Liver (tissue), 9 donors: ENCODE data around the gene ZFP36L1. TPM values are rescaled to one million over a fixed set of nuclear protein-coding genes. Genes with fewer than 3 reads are reported as not detected.

Experiments used
- DNase-seq: peaks from one replicate; pipeline ENCODE4 v3.0.0-alpha.2; 2017; ENCODE audit warnings: low spot score
- H3K27ac ChIP-seq, 2 donors: one replicate each; pipeline ENCODE4 v1.7.0; 2013; ENCODE audit warnings: inconsistent platforms in 2 of 2, low read length in 2 of 2, control low read depth in 1 of 2, low read depth in 1 of 2, mild to moderate bottlenecking in 1 of 2
- H3K27me3 ChIP-seq, 4 donors: one replicate each; pipeline versions ENCODE4 v1.6.1 to v1.7.0; 2013; ENCODE audit warnings: low read length in 3 of 4, inconsistent platforms in 1 of 4, mild to moderate bottlenecking in 1 of 4, moderate library complexity in 1 of 4; ENCODE audit not compliant: control insufficient read depth in 4 of 4, insufficient read depth in 4 of 4
- H3K36me3 ChIP-seq, 4 donors: one replicate each; pipeline versions ENCODE4 v1.6.1 to v1.7.0; 2013; ENCODE audit warnings: low read length in 3 of 4, mild to moderate bottlenecking in 3 of 4, low read depth in 1 of 4, moderate library complexity in 1 of 4; ENCODE audit not compliant: control insufficient read depth in 4 of 4, insufficient read depth in 3 of 4
- H3K4me1 ChIP-seq, 4 donors: one replicate each; pipeline versions ENCODE4 v1.6.1 to v1.7.0; 2013; ENCODE audit warnings: low read length in 3 of 4, mild to moderate bottlenecking in 3 of 4, moderate library complexity in 1 of 4; ENCODE audit not compliant: control insufficient read depth in 4 of 4, insufficient read depth in 4 of 4
- H3K4me3 ChIP-seq, 3 donors: one replicate each; pipeline versions ENCODE4 v1.6.1 to v1.7.0; 2013; ENCODE audit warnings: low read length in 3 of 3, control low read depth in 1 of 3, low read depth in 1 of 3, mild to moderate bottlenecking in 1 of 3
- H3K9ac ChIP-seq, 2 donors: one replicate each; pipeline ENCODE4 v1.7.0; 2013; ENCODE audit warnings: low read length in 2 of 2, mild to moderate bottlenecking in 2 of 2, moderate library complexity in 2 of 2, control low read depth in 1 of 2, low read depth in 1 of 2
- H3K9me3 ChIP-seq, 4 donors: one replicate each; pipeline versions ENCODE4 v1.6.1 to v1.7.0; 2013; ENCODE audit warnings: low read length in 3 of 4; ENCODE audit not compliant: control insufficient read depth in 4 of 4
- EGR1 ChIP-seq, 2 donors: IDR thresholded peaks; 2 replicates each; pipeline ENCODE4 v1.6.1; 2016 to 2018; ENCODE audit warnings: antibody characterized with exemption in 2 of 2, low read depth in 2 of 2
- FOXA1 ChIP-seq: IDR thresholded peaks from 2 replicates; pipeline ENCODE4 v1.6.1; 2016; ENCODE audit warnings: antibody characterized with exemption
- FOXA2 ChIP-seq: IDR thresholded peaks from 2 replicates; pipeline ENCODE4 v1.6.1; 2016; ENCODE audit warnings: antibody characterized with exemption
- HNF4A ChIP-seq, 2 donors: conservative IDR thresholded peaks; 2 replicates each; pipeline ENCODE4 v1.6.1; 2016; ENCODE audit warnings: antibody characterized with exemption in 2 of 2, mild to moderate bottlenecking in 2 of 2
- HNF4G ChIP-seq: IDR thresholded peaks from 2 replicates; pipeline ENCODE4 v1.6.1; 2016; ENCODE audit warnings: antibody characterized with exemption
- JUND ChIP-seq, 2 donors: IDR thresholded peaks; 2 replicates each; pipeline ENCODE4 v1.6.1; 2016; ENCODE audit warnings: antibody characterized with exemption in 2 of 2
- MAX ChIP-seq: IDR thresholded peaks from 2 replicates; pipeline ENCODE4 v1.6.1; 2016; ENCODE audit warnings: antibody characterized with exemption
- NR2F2 ChIP-seq: IDR thresholded peaks from 2 replicates; pipeline ENCODE4 v1.6.1; 2016; ENCODE audit warnings: antibody characterized with exemption
- RAD21 ChIP-seq, 2 donors: IDR thresholded peaks; 2 replicates each; pipeline ENCODE4 v1.6.1; 2016; ENCODE audit warnings: antibody characterized with exemption in 2 of 2, mild to moderate bottlenecking in 2 of 2
- REST ChIP-seq: IDR thresholded peaks from 2 replicates; pipeline ENCODE4 v1.6.1; 2016; ENCODE audit warnings: antibody characterized with exemption, mild to moderate bottlenecking
- RXRA ChIP-seq, 2 donors: IDR thresholded peaks; 2 replicates each; pipeline ENCODE4 v1.6.1; 2017 to 2018; ENCODE audit warnings: antibody characterized with exemption in 2 of 2, mild to moderate bottlenecking in 1 of 2
- SP1 ChIP-seq: IDR thresholded peaks from 2 replicates; pipeline ENCODE4 v1.6.1; 2018; ENCODE audit warnings: antibody characterized with exemption, mild to moderate bottlenecking
- TAF1 ChIP-seq: conservative IDR thresholded peaks from 2 replicates; pipeline ENCODE4 v1.6.1; 2016; ENCODE audit warnings: antibody characterized with exemption, mild to moderate bottlenecking
- YY1 ChIP-seq: IDR thresholded peaks from 2 replicates; pipeline ENCODE4 v1.6.1; 2016; ENCODE audit warnings: antibody characterized with exemption, mild to moderate bottlenecking
- ZBTB33 ChIP-seq: IDR thresholded peaks from 2 replicates; pipeline ENCODE4 v1.6.1; 2016; ENCODE audit warnings: antibody characterized with exemption
- WGBS: extraction: QIAGEN DNeasy Blood & Tissue Kit; methylation state at CpG from one replicate; pipeline ENCODE4 v1.1.7; 2013; 5-methylcytosine and 5-hydroxymethylcytosine counted together
- polyA plus RNA-seq, 2 donors: library from polyadenylated mRNA; stranded (reverse) in 1 of 2; unstranded in 1 of 2; fragments of 200-250 nt in 1 of 2; fragments of >200 nt in 1 of 2; fragmentation: Nextera tagmentation in 1 of 2; extraction: Ambion mirVana in 1 of 2; gene quantifications; one replicate each; pipeline versions ENCODE4 v1.2.1 to v1.2.3, GENCODE V29; 2013 to 2015
- total RNA-seq, 2 donors: library from RNA; depleted of rRNA; stranded (reverse); fragments of >200 nt; gene quantifications; one replicate each; pipeline ENCODE4 v1.2.3, GENCODE V29; 2014
- TF ChIP-seq, protein P1 (sequence below): fragments of 150-350 bp; IDR thresholded peaks from 2 replicates; pipeline ENCODE4 v1.5.1; 2017; ENCODE audit warnings: improper control_type of control experiment, low read depth, low read length; ENCODE audit not compliant: missing input control
- donor health status: healthy.
- donor health status: healthy.
- donor health status: healthy.
- donor health status: healthy.
- donor health status: healthy.

The ZFP36L1 gene
- total and polyA plus RNA-seq, 4 donors = 25.0 to 170 (median 69.5) TPM

DNA sequence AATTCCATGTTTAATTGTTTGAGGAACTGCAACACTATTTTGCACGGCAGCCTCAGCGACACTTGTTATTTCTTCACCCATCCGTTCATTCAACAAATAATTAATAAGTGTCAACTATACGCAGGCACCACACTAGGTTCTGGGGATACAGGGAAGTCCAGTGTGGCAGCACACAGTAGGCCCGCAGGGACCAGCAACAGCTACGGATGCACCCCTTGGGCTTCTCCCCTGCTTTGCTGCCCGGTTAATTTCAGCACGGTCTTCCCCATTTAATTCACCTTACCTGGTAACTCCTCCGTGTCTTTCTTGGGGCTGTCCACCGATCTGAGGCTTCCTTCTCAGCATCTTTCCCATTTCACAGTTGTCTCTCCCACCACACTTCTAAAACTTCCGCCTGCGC is 48.3 kb downstream of the ZFP36L1 start:
- no peaks in the 10 kb centered on the region for H3K36me3 ChIP-seq
- H3K4me1 ChIP-seq = no peaks in the 10 kb centered on the region
- TF ChIP-seq SP1 (no peak), ZBTB33 (no peak), HNF4A (conservative IDR thresholded peaks at IDR 0.05) (no peak), TAF1 (no peak), NR2F2 (no peak), HNF4G (no peak), FOXA2 (no peak), FOXA1 (no peak), REST (no peak), YY1 (no peak), RAD21 (IDR thresholded peaks at IDR 0.05) (no peak), EGR1 (IDR thresholded peaks at IDR 0.05; ENCODE audit: low read depth in 2 of 2) (no peak), JUND (IDR thresholded peaks at IDR 0.05) (no peak), RXRA (IDR thresholded peaks at IDR 0.05) (no peak)
- DNase-seq = no peak
- no peak overlapping the region for H3K4me3 ChIP-seq
- no peak overlapping the region for H3K27ac ChIP-seq
- WGBS = 91% methylated on average over 12 of the region's 12 CpGs
- no peak overlapping the region for H3K9ac ChIP-seq
- no peaks in the 10 kb centered on the region for H3K9me3 ChIP-seq
- no peaks in the 10 kb centered on the region for H3K27me3 ChIP-seq

- no peaks in the 10 kb centered on the region for H3K27me3 ChIP-seq
- no peak overlapping the region for H3K27ac ChIP-seq
- no peaks in the 10 kb centered on the region for H3K36me3 ChIP-seq
- H3K9me3 ChIP-seq = no peaks in the 10 kb centered on the region
- H3K4me1 ChIP-seq = no peaks in the 10 kb centered on the region
- WGBS = 90% methylated on average over 6 of the region's 6 CpGs
- peak in 1 of 2 donors; percentile 17 for TF ChIP-seq RXRA (IDR thresholded peaks at IDR 0.05)
- no peak for TF ChIP-seq TAF1
- no peak overlapping the region for H3K4me3 ChIP-seq
- H3K9ac ChIP-seq = no peak overlapping the region
- no peak for DNase-seq
Measured at GRCh38 chr14:68741839-68742470, 50.9 kb downstream of the ZFP36L1 start.

- Histone ChIP-seq H3K27me3 (no peaks in the 10 kb centered on the region), H3K4me1 (no peaks in the 10 kb centered on the region), H3K4me3 (no peak overlapping the region), H3K9ac (no peak overlapping the region), H3K9me3 (no peaks in the 10 kb centered on the region), H3K36me3 (no peaks in the 10 kb centered on the region), H3K27ac (no peak overlapping the region)
- DNase-seq = no peak
- TF ChIP-seq, protein P1, sequence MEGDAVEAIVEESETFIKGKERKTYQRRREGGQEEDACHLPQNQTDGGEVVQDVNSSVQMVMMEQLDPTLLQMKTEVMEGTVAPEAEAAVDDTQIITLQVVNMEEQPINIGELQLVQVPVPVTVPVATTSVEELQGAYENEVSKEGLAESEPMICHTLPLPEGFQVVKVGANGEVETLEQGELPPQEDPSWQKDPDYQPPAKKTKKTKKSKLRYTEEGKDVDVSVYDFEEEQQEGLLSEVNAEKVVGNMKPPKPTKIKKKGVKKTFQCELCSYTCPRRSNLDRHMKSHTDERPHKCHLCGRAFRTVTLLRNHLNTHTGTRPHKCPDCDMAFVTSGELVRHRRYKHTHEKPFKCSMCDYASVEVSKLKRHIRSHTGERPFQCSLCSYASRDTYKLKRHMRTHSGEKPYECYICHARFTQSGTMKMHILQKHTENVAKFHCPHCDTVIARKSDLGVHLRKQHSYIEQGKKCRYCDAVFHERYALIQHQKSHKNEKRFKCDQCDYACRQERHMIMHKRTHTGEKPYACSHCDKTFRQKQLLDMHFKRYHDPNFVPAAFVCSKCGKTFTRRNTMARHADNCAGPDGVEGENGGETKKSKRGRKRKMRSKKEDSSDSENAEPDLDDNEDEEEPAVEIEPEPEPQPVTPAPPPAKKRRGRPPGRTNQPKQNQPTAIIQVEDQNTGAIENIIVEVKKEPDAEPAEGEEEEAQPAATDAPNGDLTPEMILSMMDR = no peak
- no peak for TF ChIP-seq MAX
- no peak for TF ChIP-seq ZBTB33
- TF ChIP-seq EGR1 (IDR thresholded peaks at IDR 0.05; ENCODE audit: low read depth in 2 of 2) = no peak
- no peak for TF ChIP-seq FOXA2
- TF ChIP-seq HNF4G = no peak
Measured at GRCh38 chr14:68741477-68741791, 51.4 kb downstream of the ZFP36L1 start.
